SK-N-SH (cell line): ENCODE results near the gene CYBRD1.

ENCODE experiments used
- CHD2 ChIP-seq: fragments of 150-350 bp; IDR thresholded peaks from 2 replicates; pipeline ENCODE4 v1.6.1; 2018; ENCODE audit warnings: low read length; ENCODE audit not compliant: partially characterized antibody
- EZH2phosphoT487 ChIP-seq: fragments of 200-600 bp; sonication (generic); IDR thresholded peaks from 2 replicates; pipeline ENCODE4 v1.6.1; 2017; ENCODE audit warnings: low read depth, mixed run types, mild to moderate bottlenecking, antibody characterized with exemption, moderate library complexity, borderline replicate concordance
- POLR2AphosphoS5 ChIP-seq: IDR thresholded peaks from 2 replicates; pipeline ENCODE4 v1.6.1; 2012; ENCODE audit warnings: low read depth, low read length
- TAF1 ChIP-seq: IDR thresholded peaks from 2 replicates; pipeline ENCODE4 v1.6.1; 2012; ENCODE audit warnings: low read depth, mild to moderate bottlenecking, low read length, moderate library complexity, borderline replicate concordance
- ZBTB33 ChIP-seq: IDR thresholded peaks from 2 replicates; pipeline ENCODE4 v1.4.0; 2012; ENCODE audit warnings: low read depth, borderline replicate concordance
- TF ChIP-seq, protein P1 (sequence below): fragments of 150-350 bp; IDR thresholded peaks from 2 replicates; pipeline ENCODE4 v1.6.1; 2017; ENCODE audit warnings: antibody characterized with exemption, low read length, low read depth, borderline replicate concordance
- TF ChIP-seq, protein P2 (sequence below): fragments of 200-600 bp; sonication (generic); IDR thresholded peaks from 2 replicates; pipeline ENCODE4 v1.6.1; 2017; ENCODE audit warnings: antibody characterized with exemption, mild to moderate bottlenecking, moderate library complexity
- TF ChIP-seq, protein P3 (sequence below): IDR thresholded peaks from 2 replicates; pipeline ENCODE4 v1.6.1; 2012; ENCODE audit warnings: mild to moderate bottlenecking, low read depth, low read length, moderate library complexity

DNA sequence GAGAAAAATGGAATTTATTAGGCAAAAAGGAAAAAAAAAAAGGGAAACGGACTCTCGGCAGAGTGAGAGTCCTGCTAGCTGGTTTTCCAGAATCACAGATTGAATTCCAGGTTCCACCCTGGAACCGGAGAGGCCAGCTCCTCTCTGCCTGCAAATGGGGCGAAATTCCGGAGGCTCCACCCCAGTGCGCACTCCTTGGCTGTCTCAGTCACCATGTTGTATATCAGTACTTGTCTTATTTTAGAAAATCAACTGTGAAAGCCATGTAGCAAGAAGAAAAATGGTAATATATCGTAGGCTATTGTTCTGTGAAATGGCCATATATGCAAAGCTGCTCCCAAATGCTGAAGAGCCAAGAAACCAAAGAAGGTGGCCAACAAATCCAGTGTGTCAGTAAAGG is 49.4 kb downstream of the CYBRD1 start:
- TF ChIP-seq POLR2AphosphoS5 (no peak), TAF1 (no peak), EZH2phosphoT487 (no peak), CHD2 (no peak), ZBTB33 (no peak)
- TF ChIP-seq, protein P1, sequence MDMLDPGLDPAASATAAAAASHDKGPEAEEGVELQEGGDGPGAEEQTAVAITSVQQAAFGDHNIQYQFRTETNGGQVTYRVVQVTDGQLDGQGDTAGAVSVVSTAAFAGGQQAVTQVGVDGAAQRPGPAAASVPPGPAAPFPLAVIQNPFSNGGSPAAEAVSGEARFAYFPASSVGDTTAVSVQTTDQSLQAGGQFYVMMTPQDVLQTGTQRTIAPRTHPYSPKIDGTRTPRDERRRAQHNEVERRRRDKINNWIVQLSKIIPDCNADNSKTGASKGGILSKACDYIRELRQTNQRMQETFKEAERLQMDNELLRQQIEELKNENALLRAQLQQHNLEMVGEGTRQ, result no peak
- TF ChIP-seq, protein P2, sequence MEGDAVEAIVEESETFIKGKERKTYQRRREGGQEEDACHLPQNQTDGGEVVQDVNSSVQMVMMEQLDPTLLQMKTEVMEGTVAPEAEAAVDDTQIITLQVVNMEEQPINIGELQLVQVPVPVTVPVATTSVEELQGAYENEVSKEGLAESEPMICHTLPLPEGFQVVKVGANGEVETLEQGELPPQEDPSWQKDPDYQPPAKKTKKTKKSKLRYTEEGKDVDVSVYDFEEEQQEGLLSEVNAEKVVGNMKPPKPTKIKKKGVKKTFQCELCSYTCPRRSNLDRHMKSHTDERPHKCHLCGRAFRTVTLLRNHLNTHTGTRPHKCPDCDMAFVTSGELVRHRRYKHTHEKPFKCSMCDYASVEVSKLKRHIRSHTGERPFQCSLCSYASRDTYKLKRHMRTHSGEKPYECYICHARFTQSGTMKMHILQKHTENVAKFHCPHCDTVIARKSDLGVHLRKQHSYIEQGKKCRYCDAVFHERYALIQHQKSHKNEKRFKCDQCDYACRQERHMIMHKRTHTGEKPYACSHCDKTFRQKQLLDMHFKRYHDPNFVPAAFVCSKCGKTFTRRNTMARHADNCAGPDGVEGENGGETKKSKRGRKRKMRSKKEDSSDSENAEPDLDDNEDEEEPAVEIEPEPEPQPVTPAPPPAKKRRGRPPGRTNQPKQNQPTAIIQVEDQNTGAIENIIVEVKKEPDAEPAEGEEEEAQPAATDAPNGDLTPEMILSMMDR, result no peak
- TF ChIP-seq, protein P3, sequence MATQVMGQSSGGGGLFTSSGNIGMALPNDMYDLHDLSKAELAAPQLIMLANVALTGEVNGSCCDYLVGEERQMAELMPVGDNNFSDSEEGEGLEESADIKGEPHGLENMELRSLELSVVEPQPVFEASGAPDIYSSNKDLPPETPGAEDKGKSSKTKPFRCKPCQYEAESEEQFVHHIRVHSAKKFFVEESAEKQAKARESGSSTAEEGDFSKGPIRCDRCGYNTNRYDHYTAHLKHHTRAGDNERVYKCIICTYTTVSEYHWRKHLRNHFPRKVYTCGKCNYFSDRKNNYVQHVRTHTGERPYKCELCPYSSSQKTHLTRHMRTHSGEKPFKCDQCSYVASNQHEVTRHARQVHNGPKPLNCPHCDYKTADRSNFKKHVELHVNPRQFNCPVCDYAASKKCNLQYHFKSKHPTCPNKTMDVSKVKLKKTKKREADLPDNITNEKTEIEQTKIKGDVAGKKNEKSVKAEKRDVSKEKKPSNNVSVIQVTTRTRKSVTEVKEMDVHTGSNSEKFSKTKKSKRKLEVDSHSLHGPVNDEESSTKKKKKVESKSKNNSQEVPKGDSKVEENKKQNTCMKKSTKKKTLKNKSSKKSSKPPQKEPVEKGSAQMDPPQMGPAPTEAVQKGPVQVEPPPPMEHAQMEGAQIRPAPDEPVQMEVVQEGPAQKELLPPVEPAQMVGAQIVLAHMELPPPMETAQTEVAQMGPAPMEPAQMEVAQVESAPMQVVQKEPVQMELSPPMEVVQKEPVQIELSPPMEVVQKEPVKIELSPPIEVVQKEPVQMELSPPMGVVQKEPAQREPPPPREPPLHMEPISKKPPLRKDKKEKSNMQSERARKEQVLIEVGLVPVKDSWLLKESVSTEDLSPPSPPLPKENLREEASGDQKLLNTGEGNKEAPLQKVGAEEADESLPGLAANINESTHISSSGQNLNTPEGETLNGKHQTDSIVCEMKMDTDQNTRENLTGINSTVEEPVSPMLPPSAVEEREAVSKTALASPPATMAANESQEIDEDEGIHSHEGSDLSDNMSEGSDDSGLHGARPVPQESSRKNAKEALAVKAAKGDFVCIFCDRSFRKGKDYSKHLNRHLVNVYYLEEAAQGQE, result no peak
